ENCODE measurements around the gene KIF26B. TPM values are rescaled to one million over a fixed set of nuclear protein-coding genes. Genes with fewer than 3 reads are reported as not detected.

The KIF26B gene
- total and polyA plus RNA-seq, 2 of the 4 experiments (the other 2 are of a cell fraction): 0.53 to 0.54 TPM

- no peak for DNase-seq
- Histone ChIP-seq H3K4ac (ENCODE audit: low read depth, low read length) (no peak overlapping the region), H2BK15ac (ENCODE audit: low read depth, low read length) (no peak overlapping the region), H4K8ac (ENCODE audit: low read depth in 2 of 2, low read length in 2 of 2) (no peak overlapping the region), H3K23ac (ENCODE audit: low read depth, low read length) (no peak overlapping the region), H2BK5ac (ENCODE audit: low read depth, low read length, poor library complexity, severe bottlenecking) (no peak overlapping the region), H3K4me2 (ENCODE audit: low read depth, low read length) (no peak overlapping the region), H3K9me1 (ENCODE audit: insufficient read depth, low read length) (peaks cover 4% of the 10 kb centered on the region; the same call in 1 of the 2 replicates), H4K5ac (ENCODE audit: low read depth, low read length) (no peak overlapping the region), H3K27ac (ENCODE audit: insufficient read depth, low read length) (no peak overlapping the region), H2AK5ac (ENCODE audit: low read depth, low read length) (no peak overlapping the region), H3K27me3 (ENCODE audit: control insufficient read depth, insufficient read depth, low read length) (no peaks in the 10 kb centered on the region), H3K18ac (ENCODE audit: low read depth, low read length) (no peak overlapping the region), H2AK9ac (replicated peaks; ENCODE audit: low read depth, low read length, poor library complexity) (no peak overlapping the region), H2BK120ac (ENCODE audit: low read depth, low read length) (no peak overlapping the region), H3K9me3 (ENCODE audit: control insufficient read depth, insufficient read depth, low read length) (no peaks in the 10 kb centered on the region; the same call in 1 of the 2 replicates), H3K4me1 (ENCODE audit: control insufficient read depth, insufficient read depth, low read length) (no peaks in the 10 kb centered on the region), H2AFZ (replicated peaks; ENCODE audit: low read length, poor library complexity) (no peak overlapping the region), H4K20me1 (ENCODE audit: insufficient read depth, low read length) (no peaks in the 10 kb centered on the region), H4K91ac (ENCODE audit: insufficient read depth, low read depth, low read length) (no peak overlapping the region), H3K56ac (ENCODE audit: extremely low read depth, insufficient read depth, low read length) (no peak overlapping the region), H3K79me1 (ENCODE audit: low read depth in 1 of 2, low read length in 2 of 2) (peaks cover 3 to 7% of the 10 kb centered on the region in 2 experiments; a peak in 2 of 4 replicates), H3K9ac (ENCODE audit: low read depth, low read length) (no peak overlapping the region), H3K4me3 (ENCODE audit: insufficient read depth, low read depth, low read length) (no peak overlapping the region), H3K36me3 (ENCODE audit: control insufficient read depth, insufficient read depth, low read length) (peaks cover 5% of the 10 kb centered on the region), H3K14ac (replicated peaks; ENCODE audit: low read depth, low read length) (no peak overlapping the region), H2BK20ac (ENCODE audit: low read depth, low read length) (no peak overlapping the region)
- intact Hi-C loops (cut with micrococcal nuclease) (no loop called here), dilution Hi-C loops (cut with HindIII; ENCODE audit: low sequenced_read_pairs, unreplicated experiment) (no loop called here), in situ Hi-C loops (cut with MboI; ENCODE audit: low sequenced_read_pairs) (loop anchor here (25.0 kb wide), 1 partner anchor 1518 kb away; no protein-coding TSS in a partner anchor)
- TF ChIP-seq RFX5 (IDR thresholded peaks at IDR 0.05; ENCODE audit: low read depth, low read length) (no peak), ELK1 (IDR thresholded peaks at IDR 0.05; ENCODE audit: borderline replicate concordance, low read depth, low read length) (no peak), MAFK (IDR thresholded peaks at IDR 0.05; ENCODE audit: low read depth, low read length) (no peak), NFE2L2 (IDR thresholded peaks at IDR 0.05; ENCODE audit: low read depth, low read length) (no peak)
- 89% methylated on average over 6 of the region's 7 CpGs; no CpG with 5 or more reads in 1 of the 2 experiments for WGBS, 2 experiments (ENCODE audit: extremely low coverage in 2 of 2, insufficient read length in 1 of 2)
- CTCF ChIA-PET: no interaction called here
- no peak for ATAC-seq (ENCODE audit: low read depth)
- POLR2A ChIA-PET (ENCODE audit: unreplicated experiment): no interaction called here
- BruUV-seq (replicated peaks): no TSS peak
Observed at GRCh38 chr1:245169376-245169775, 14.6 kb downstream of the KIF26B start.

Measured in IMR-90 (cell line).